Tibial nerve (tissue), 4 donors: ENCODE measurements around the gene GNL3.

Source experiments
- EP300 ChIP-seq, 2 donors: sonication (generic); formaldehyde crosslinking; IDR thresholded peaks; one replicate each; pipeline ENCODE4 v1.6.1; 2017; ENCODE audit warnings: antibody characterized with exemption in 2 of 2, mild to moderate bottlenecking in 1 of 2
- POLR2A ChIP-seq, 2 donors: fragments of 450-650 bp; IDR thresholded peaks; one replicate each; pipeline ENCODE4 v1.6.1; 2017; ENCODE audit warnings: antibody characterized with exemption in 2 of 2, mild to moderate bottlenecking in 2 of 2, moderate library complexity in 2 of 2
- TF ChIP-seq, protein P1 (sequence below), 5 experiments: fragments of 200-600 bp in 3 of 5; fragments of 450-650 bp in 2 of 5; sonication (generic) in 3 of 5; IDR thresholded peaks; one replicate each; pipeline ENCODE4 v1.5.1; 2016 to 2019; ENCODE audit warnings: antibody characterized with exemption in 5 of 5, mild to moderate bottlenecking in 3 of 5, moderate library complexity in 2 of 5

DNA sequence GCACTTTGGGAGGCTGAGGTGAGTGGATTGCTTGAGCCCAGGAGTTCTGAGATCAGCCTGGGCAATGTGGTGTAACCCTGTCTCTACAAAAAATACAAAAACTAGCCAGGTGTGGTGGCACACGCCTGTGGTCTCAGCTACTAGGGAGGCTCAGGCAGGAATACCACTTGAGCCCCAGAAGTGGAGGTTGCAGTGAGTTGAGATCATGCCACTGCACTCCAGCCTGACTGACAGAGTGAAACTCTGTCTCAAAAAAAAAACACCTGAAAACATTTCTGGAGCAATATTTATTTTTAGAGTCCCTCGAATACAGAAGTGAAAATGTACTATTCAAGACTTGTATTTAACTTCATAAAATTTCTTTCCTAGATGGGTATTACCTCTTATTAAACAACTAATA is 24.7 kb downstream of the GNL3 start:
- TF ChIP-seq EP300 (IDR thresholded peaks at IDR 0.05) = no peak
- no peak for TF ChIP-seq POLR2A (IDR thresholded peaks at IDR 0.05)
- TF ChIP-seq, protein P1, sequence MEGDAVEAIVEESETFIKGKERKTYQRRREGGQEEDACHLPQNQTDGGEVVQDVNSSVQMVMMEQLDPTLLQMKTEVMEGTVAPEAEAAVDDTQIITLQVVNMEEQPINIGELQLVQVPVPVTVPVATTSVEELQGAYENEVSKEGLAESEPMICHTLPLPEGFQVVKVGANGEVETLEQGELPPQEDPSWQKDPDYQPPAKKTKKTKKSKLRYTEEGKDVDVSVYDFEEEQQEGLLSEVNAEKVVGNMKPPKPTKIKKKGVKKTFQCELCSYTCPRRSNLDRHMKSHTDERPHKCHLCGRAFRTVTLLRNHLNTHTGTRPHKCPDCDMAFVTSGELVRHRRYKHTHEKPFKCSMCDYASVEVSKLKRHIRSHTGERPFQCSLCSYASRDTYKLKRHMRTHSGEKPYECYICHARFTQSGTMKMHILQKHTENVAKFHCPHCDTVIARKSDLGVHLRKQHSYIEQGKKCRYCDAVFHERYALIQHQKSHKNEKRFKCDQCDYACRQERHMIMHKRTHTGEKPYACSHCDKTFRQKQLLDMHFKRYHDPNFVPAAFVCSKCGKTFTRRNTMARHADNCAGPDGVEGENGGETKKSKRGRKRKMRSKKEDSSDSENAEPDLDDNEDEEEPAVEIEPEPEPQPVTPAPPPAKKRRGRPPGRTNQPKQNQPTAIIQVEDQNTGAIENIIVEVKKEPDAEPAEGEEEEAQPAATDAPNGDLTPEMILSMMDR (IDR thresholded peaks at IDR 0.05) = no peak
